H1 (cell line): ENCODE results near the gene GALNT18. TPM values are rescaled to one million over a fixed set of nuclear protein-coding genes. Genes with fewer than 3 reads are reported as not detected.

ENCODE experiments used
- CTCF ChIA-PET: fragments of 300-600 bp; sonication (Branson Sonifier 250); formaldehyde crosslinking; loops from one replicate; lab custom pipeline; 2021; ENCODE audit not compliant: partially characterized antibody; lab: Charles Lee
- POLR2A ChIA-PET: fragments of 300-600 bp; sonication (Branson Sonifier 250); formaldehyde crosslinking; loops from one replicate; lab custom pipeline; 2021; ENCODE audit warnings: inconsistent platforms; ENCODE audit not compliant: partially characterized antibody; lab: Charles Lee
- DNase-seq, 2 experiments: peaks; one replicate each; pipeline versions ENCODE4 v3.0.0 to v3.0.0-alpha.2; 2010 to 2022; ENCODE audit warnings: low spot score in 2 of 2, low read depth in 1 of 2, mixed read lengths in 1 of 2
- FAIRE-seq: peaks from 2 replicates; lab custom pipeline; 2011; peaks lifted over from hg19 to GRCh38; lab: Jason Lieb, UNC
- H2AFZ ChIP-seq: 2 replicates; pipeline ENCODE4 v1.8.1; 2012; ENCODE audit warnings: low read length, inconsistent platforms
- H2AK5ac ChIP-seq: 2 replicates; pipeline ENCODE4 v1.6.1; 2013; ENCODE audit warnings: low read depth, low read length
- H2BK120ac ChIP-seq: replicated peaks from 2 replicates; pipeline ENCODE3; 2013; ENCODE audit warnings: low read depth, low read length, inconsistent platforms
- H2BK12ac ChIP-seq: 2 replicates; pipeline ENCODE4 v1.6.1; 2013; ENCODE audit warnings: low read depth, low read length
- H2BK15ac ChIP-seq: 2 replicates; pipeline ENCODE4 v1.6.1; 2013; ENCODE audit warnings: low read length
- H2BK20ac ChIP-seq: 2 replicates; pipeline ENCODE4 v1.6.1; 2013; ENCODE audit warnings: low read length
- H2BK5ac ChIP-seq: 2 replicates; pipeline ENCODE4 v1.6.1; 2013; ENCODE audit warnings: low read depth, low read length
- H3K14ac ChIP-seq: 2 replicates; pipeline ENCODE4 v1.6.1; 2013; ENCODE audit warnings: inconsistent platforms; ENCODE audit not compliant: insufficient read length
- H3K18ac ChIP-seq: 2 replicates; pipeline ENCODE4 v1.6.1; 2013; ENCODE audit warnings: low read length; ENCODE audit errors: extremely low read depth
- H3K23ac ChIP-seq: 2 replicates; pipeline ENCODE4 v1.6.1; 2013; ENCODE audit warnings: inconsistent platforms; ENCODE audit not compliant: insufficient read length
- H3K23me2 ChIP-seq: 2 replicates; pipeline ENCODE4 v1.6.1; 2013; ENCODE audit warnings: low read depth, low read length
- H3K27ac ChIP-seq: 2 replicates; pipeline ENCODE4 v1.6.1; 2011; ENCODE audit warnings: low read depth, low read length, inconsistent platforms
- H3K27me3 ChIP-seq, 4 experiments: replicated peaks in 1 of 4; 1 replicate in 1 of 4; 2 replicates in 3 of 4; pipeline versions ENCODE4 v1.6.1 to v1.8.1; 2011 to 2013; ENCODE audit warnings: low read length in 3 of 4, mild to moderate bottlenecking in 3 of 4, inconsistent platforms in 2 of 4, mixed read lengths in 2 of 4, moderate library complexity in 1 of 4; ENCODE audit not compliant: control insufficient read depth in 3 of 4, insufficient read depth in 3 of 4; ENCODE audit errors: extremely low read depth in 1 of 4
- H3K36me3 ChIP-seq, 4 experiments: 2 replicates each; pipeline versions ENCODE4 v1.6.1 to v1.8.1; 2011 to 2013; ENCODE audit warnings: mild to moderate bottlenecking in 4 of 4, low read length in 3 of 4, moderate library complexity in 2 of 4, control low read depth in 1 of 4, inconsistent platforms in 1 of 4; ENCODE audit not compliant: insufficient read depth in 4 of 4, control insufficient read depth in 2 of 4
- H3K4ac ChIP-seq: replicated peaks from 2 replicates; pipeline ENCODE3; 2013; ENCODE audit warnings: low read length, low read depth, mixed read lengths, inconsistent platforms; ENCODE audit not compliant: insufficient read length
- H3K4me1 ChIP-seq, 4 experiments: replicated peaks in 1 of 4; 1 replicate in 1 of 4; 2 replicates in 3 of 4; pipeline versions ENCODE4 v1.6.1 to v1.8.1; 2011 to 2013; ENCODE audit warnings: low read length in 3 of 4, inconsistent platforms in 2 of 4, mixed read lengths in 1 of 4; ENCODE audit not compliant: insufficient read depth in 4 of 4, control insufficient read depth in 3 of 4
- H3K4me2 ChIP-seq, 2 experiments: 2 replicates each; pipeline versions ENCODE4 v1.6.1 to v1.8.1; 2011 to 2013; ENCODE audit warnings: low read depth in 2 of 2, low read length in 2 of 2, control low read depth in 1 of 2, inconsistent platforms in 1 of 2, mild to moderate bottlenecking in 1 of 2; ENCODE audit not compliant: insufficient read depth in 1 of 2
- H3K4me3 ChIP-seq, 4 experiments: fragments of 200-600, 300-600 bp in 1 of 4; sonication (generic), shearing (Covaris generic), sonication (Bioruptor Twin) in 1 of 4; 2 replicates each; pipeline versions ENCODE4 v1.5.1 to v1.8.1; 2011 to 2016; ENCODE audit warnings: low read length in 4 of 4, low read depth in 3 of 4, control low read depth in 2 of 4, inconsistent platforms in 2 of 4, mild to moderate bottlenecking in 2 of 4, mixed read lengths in 1 of 4, moderate library complexity in 1 of 4; ENCODE audit not compliant: insufficient read depth in 2 of 4; ENCODE audit errors: extremely low read depth in 1 of 4
- H3K56ac ChIP-seq: replicated peaks from 2 replicates; pipeline ENCODE3; 2013; ENCODE audit warnings: low read depth, mild to moderate bottlenecking, mixed read lengths, low read length, inconsistent platforms; ENCODE audit not compliant: insufficient read length
- H3K79me1 ChIP-seq: 2 replicates; pipeline ENCODE4 v1.6.1; 2013; ENCODE audit warnings: low read depth, low read length, control low read depth
- H3K79me2 ChIP-seq, 2 experiments: 2 replicates each; pipeline versions ENCODE4 v1.6.1 to v1.8.1; 2012 to 2013; ENCODE audit warnings: low read length in 2 of 2, mild to moderate bottlenecking in 2 of 2, inconsistent platforms in 1 of 2; ENCODE audit not compliant: insufficient read depth in 2 of 2, control insufficient read depth in 1 of 2
- H3K9ac ChIP-seq, 4 experiments: replicated peaks in 1 of 4; 1 replicate in 1 of 4; 2 replicates in 3 of 4; pipeline versions ENCODE4 v1.6.1 to v1.8.1; 2011 to 2013; ENCODE audit warnings: low read depth in 3 of 4, low read length in 3 of 4, control low read depth in 2 of 4, mild to moderate bottlenecking in 2 of 4, moderate library complexity in 2 of 4, inconsistent platforms in 1 of 4; ENCODE audit errors: extremely low read depth in 1 of 4
- H3K9me3 ChIP-seq, 2 experiments: 2 replicates each; pipeline versions ENCODE4 v1.6.1 to v1.8.1; 2012 to 2013; ENCODE audit warnings: mild to moderate bottlenecking in 2 of 2, moderate library complexity in 2 of 2, control low read depth in 1 of 2, inconsistent platforms in 1 of 2, low read depth in 1 of 2, low read length in 1 of 2, mixed read lengths in 1 of 2; ENCODE audit not compliant: insufficient read depth in 2 of 2
- H4K20me1 ChIP-seq, 2 experiments: replicated peaks in 1 of 2; 2 replicates each; pipeline versions ENCODE3 to v1.8.1; 2011 to 2013; ENCODE audit warnings: inconsistent platforms in 2 of 2, low read length in 2 of 2, mild to moderate bottlenecking in 1 of 2; ENCODE audit not compliant: insufficient read depth in 2 of 2, control insufficient read depth in 1 of 2
- H4K5ac ChIP-seq: 2 replicates; pipeline ENCODE4 v1.6.1; 2013; ENCODE audit warnings: low read length, low read depth, mixed read lengths, inconsistent platforms; ENCODE audit not compliant: insufficient read length
- H4K8ac ChIP-seq: 2 replicates; pipeline ENCODE4 v1.8.0; 2013; ENCODE audit warnings: mild to moderate bottlenecking, moderate library complexity, low read length, inconsistent platforms; ENCODE audit not compliant: insufficient read depth; ENCODE audit errors: extremely low read depth
- H4K91ac ChIP-seq: replicated peaks from 2 replicates; pipeline ENCODE3; 2013; ENCODE audit warnings: low read length, mixed read lengths, inconsistent platforms; ENCODE audit not compliant: insufficient read length
- CTCF ChIP-seq, 3 experiments: IDR thresholded peaks; 1 replicate in 2 of 3; 2 replicates in 1 of 3; pipeline versions ENCODE4 v1.5.1 to v1.6.1; 2011; ENCODE audit warnings: low read length in 3 of 3, mild to moderate bottlenecking in 3 of 3, inconsistent platforms in 2 of 3, low read depth in 1 of 3, moderate library complexity in 1 of 3; ENCODE audit not compliant: insufficient read depth in 1 of 3; ENCODE audit errors: control extremely low read depth in 1 of 3
- RAD21 ChIP-seq, 2 experiments: IDR thresholded peaks in 1 of 2; conservative IDR thresholded peaks in 1 of 2; 2 replicates each; pipeline ENCODE4 v1.6.1; 2011; ENCODE audit warnings: low read depth in 2 of 2, low read length in 2 of 2, improper control_type of control experiment in 1 of 2, inconsistent platforms in 1 of 2, mild to moderate bottlenecking in 1 of 2, moderate library complexity in 1 of 2
- SP4 ChIP-seq: IDR thresholded peaks from 2 replicates; pipeline ENCODE4 v1.6.1; 2012; ENCODE audit warnings: low read length, inconsistent platforms
- WGBS, 2 experiments: shearing (Covaris generic) in 1 of 2; methylation state at CpG; one replicate each; pipeline versions ENCODE4 v1.1.6 to v1.1.7; 2013 to 2015; ENCODE audit warnings: low lambda C conversion rate in 2 of 2, mixed read lengths in 2 of 2, inconsistent platforms in 1 of 2, low coverage in 1 of 2, missing lambda C conversion rate in 1 of 2; ENCODE audit not compliant: insufficient replicate concordance in 2 of 2, insufficient coverage in 1 of 2, insufficient read length in 1 of 2; ENCODE audit errors: extremely low coverage in 1 of 2, missing lambda C conversion rate in 1 of 2; 5-methylcytosine and 5-hydroxymethylcytosine counted together
- polyA plus RNA-seq, 7 experiments: library from polyadenylated mRNA; depleted of rRNA in 3 of 7; stranded (reverse) in 5 of 7; unstranded in 2 of 7; fragments of >200 nt in 5 of 7; fragments of 200-250 nt in 2 of 7; gene quantifications; 1 replicate in 5 of 7; 2 replicates in 1 of 7; 4 replicates in 1 of 7; pipeline versions ENCODE4 v1.2.1 to v1.2.3, GENCODE V29; 2011 to 2013; ENCODE audit warnings: missing spikeins in 2 of 7, mixed read lengths in 2 of 7
- total RNA-seq: library from RNA; stranded (reverse); fragmentation: NEBNext Ultra II Directional; extraction: Animal tissue kit (Norgen Biotek cat#: 25700); gene quantifications from 2 replicates; pipeline ENCODE4 v1.2.1, GENCODE V29; 2021

GALNT18 gene
- total and polyA plus RNA-seq, 2 of the 8 experiments (the other 6 are each of a cell fraction or from before 2014, with no cell fraction given): 6.0 to 9.4 TPM

- TF ChIP-seq RAD21 (IDR thresholded peaks at IDR 0.05 in 1 of 2, conservative IDR thresholded peaks at IDR 0.05 in 1 of 2; ENCODE audit: low read depth in 2 of 2, low read length in 2 of 2): peak; percentile 76 to 86
- peak; percentile 86 to 87 (median 86) for TF ChIP-seq CTCF (IDR thresholded peaks at IDR 0.05; ENCODE audit: control extremely low read depth in 1 of 3, insufficient read depth in 1 of 3, low read depth in 1 of 3, low read length in 3 of 3)
- TF ChIP-seq SP4: no peak
- POLR2A ChIA-PET: no interaction called here
- WGBS, 2 experiments: 53% methylated on average over 7 of the region's 7 CpGs; no CpG with 5 or more reads in 1 of the 2 experiments
- no peak overlapping the region for H3K4me3 ChIP-seq
- no peak overlapping the region for H2BK5ac ChIP-seq
- no peaks in the 10 kb centered on the region for H3K36me3 ChIP-seq
- H3K14ac ChIP-seq: no peak overlapping the region
- H4K8ac ChIP-seq: no peak overlapping the region
- H3K23me2 ChIP-seq: no peaks in the 10 kb centered on the region
- no peak overlapping the region for H3K9ac ChIP-seq
- no peak overlapping the region for H2AK5ac ChIP-seq
- no peak overlapping the region for H2BK15ac ChIP-seq
- H3K18ac ChIP-seq: no peak overlapping the region
- H3K79me1 ChIP-seq: no peaks in the 10 kb centered on the region
- CTCF ChIA-PET: interaction anchor here (0.5 to 9.4 kb wide), 36 partner anchors 8 to 603 kb away, joined by 3 to 82 read pairs (median 4); no protein-coding TSS in a partner anchor
- H3K9me3 ChIP-seq: no peaks in the 10 kb centered on the region
- no peak overlapping the region for H3K56ac ChIP-seq
- DNase-seq (peak in 1 of 2 experiments; percentile 79), FAIRE-seq (peak; percentile 65)
- no peak overlapping the region for H2BK120ac ChIP-seq
- H4K91ac ChIP-seq: no peak overlapping the region
- no peaks in the 10 kb centered on the region for H3K4me1 ChIP-seq
- H3K79me2 ChIP-seq: no peaks in the 10 kb centered on the region
- peaks cover 0 to 1% of the 10 kb centered on the region in 2 experiments for H4K20me1 ChIP-seq
- H4K5ac ChIP-seq: no peak overlapping the region
- no peak overlapping the region for H2BK12ac ChIP-seq
- H3K27me3 ChIP-seq: peaks cover 0 to 4% (median 0%) of the 10 kb centered on the region in 4 experiments; a peak in 2 of 7 replicates
- no peak overlapping the region for H3K4me2 ChIP-seq
- H3K23ac ChIP-seq: no peak overlapping the region
- H3K27ac ChIP-seq: no peak overlapping the region
- H2AFZ ChIP-seq: no peak overlapping the region
- no peak overlapping the region for H2BK20ac ChIP-seq
- H3K4ac ChIP-seq: no peak overlapping the region
Observed at GRCh38 chr11:11230802-11231562, 390.8 kb downstream of the GALNT18 start.
